ENCODE measurements around the gene ELF1.
"Not testable (repeated sequence)": the region's sequence is repeated elsewhere in the genome, so short reads cannot be mapped to it uniquely, and the experiment has no call there.

The ELF1 gene

GRCh38 chr13:40960716-40961115, 58.4 kb downstream of the ELF1 start:
- FAIRE-seq, result no peak
- no peak for DNase-seq (ENCODE audit: insufficient read length, low spot score)

DNA sequence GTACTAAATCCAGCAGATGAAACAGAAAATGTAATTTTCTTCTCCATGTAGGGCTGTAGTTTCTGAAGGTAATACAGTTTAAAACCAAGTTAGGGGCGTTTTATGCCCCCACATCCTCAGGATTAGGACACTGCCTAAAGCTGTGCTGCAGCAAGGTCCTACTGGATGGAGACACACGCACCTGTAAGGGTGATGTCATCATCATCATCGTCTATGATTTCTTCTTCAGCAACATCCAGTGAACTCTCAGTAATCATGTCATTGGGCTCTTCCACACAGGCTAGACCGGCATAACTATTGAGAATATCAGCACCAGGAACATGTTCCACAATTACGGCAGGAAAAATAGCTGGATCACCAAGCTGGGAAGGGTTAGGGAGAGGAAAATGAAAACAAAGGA, 60.5 kb downstream of the ELF1 start:
- FAIRE-seq, result no peak
- no peak for DNase-seq (ENCODE audit: insufficient read length, low spot score)

GRCh38 chr13:40946485-40946884, 72.6 kb downstream of the ELF1 start:
- DNase-seq (ENCODE audit: insufficient read length, low spot score) (no peak), FAIRE-seq (no peak)

DNA sequence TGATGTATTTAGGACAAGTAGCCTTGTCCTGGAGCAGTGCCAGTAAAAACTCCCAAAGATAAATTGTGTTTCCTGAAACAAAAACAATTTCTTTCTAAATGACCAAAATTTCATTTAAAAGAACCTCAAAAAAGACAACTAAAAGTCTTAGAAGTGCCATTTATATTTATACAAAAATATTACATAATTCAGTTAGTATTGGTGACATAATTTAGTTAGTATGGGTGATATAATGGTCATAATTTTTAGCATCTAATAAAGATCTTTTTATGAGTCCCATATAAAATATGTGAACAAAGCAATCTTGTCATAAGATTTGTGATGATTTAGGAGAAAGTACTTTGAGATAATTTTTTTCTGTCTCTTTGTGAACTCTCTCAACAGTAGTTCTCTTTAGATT, 76.0 kb downstream of the ELF1 start:
- no peak for FAIRE-seq

DNA sequence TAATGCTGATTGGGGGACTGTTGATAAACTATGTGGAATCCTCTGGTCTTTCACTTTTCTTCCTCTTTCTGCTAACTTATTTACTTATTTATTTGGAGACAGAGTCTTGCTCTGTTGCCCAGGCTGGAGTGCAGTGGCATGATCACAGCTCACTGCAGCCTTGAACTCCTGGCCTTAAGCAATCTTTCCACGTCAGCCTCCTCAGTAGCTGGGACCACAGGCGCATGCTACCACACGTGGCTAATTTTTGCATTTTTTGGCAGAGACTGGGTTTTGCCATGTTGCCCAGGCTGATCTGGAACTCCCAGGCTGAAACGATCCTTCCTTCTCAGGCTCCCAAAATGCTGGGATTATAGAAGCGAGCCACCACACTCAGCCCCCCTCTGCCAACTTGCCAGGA, 77.5 kb downstream of the ELF1 start:
- FAIRE-seq, result no peak
- no peak for DNase-seq (ENCODE audit: insufficient read length, low spot score)

More for the DNA sequence above, 76.0 kb downstream of the ELF1 start:
- DNase-seq (ENCODE audit: insufficient read length, low spot score), result no peak

DNA sequence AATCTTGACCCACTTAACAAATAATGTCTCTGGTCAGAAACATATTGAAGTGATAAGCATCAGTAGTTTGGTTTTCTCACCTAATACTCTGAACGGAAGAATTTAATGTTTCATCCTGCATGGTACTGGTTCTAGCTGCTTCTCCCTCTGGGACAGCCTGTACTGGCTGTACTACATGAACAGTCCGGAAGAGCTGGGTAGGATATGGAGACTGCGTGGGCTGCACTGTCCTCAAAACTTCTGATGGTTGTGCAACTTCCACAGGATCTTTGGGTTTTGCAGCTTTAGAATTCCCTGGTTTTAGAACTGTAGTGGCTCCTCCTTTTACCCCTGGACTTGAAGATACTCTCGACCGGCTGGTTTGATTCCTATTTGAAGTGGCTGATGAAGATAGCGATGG, 78.3 kb downstream of the ELF1 start:
- no peak for DNase-seq (ENCODE audit: insufficient read length, low spot score)
- FAIRE-seq, result no peak

DNA sequence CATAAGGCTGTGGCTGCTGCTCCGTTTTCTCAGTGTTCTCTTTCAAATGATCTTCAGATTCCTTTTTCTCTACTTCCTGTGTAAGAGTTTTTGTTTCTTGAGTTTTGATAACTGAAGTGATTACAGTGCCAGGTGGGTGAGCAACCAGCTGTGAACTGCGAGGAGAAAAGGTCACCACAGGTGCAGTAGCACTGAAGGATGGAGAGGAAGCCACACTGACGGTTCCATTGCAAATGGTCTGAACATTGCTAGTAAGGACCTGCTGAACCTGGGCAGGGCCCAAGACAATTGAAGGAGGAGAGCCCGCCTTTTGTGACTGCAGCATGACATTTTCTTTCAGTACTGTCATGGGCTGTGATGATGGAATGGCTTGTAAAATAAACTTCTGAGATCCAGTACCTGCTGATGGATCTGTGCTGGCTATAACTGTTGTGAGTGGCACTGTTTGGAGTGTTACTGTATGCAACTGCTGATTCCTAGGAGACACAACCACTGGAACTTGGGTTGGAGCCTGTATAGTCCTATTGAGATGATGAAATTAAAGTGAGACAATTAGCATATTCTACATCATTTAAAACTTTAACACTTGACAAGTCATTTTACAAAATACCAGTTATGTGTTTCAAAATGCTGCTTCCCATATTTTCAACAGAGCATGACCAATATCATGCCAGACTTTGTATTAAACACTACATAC, 85.5 kb downstream of the ELF1 start:
- DNase-seq (ENCODE audit: insufficient read length, low spot score), result peak; percentile 38
- FAIRE-seq, result peak; percentile 91

DNA sequence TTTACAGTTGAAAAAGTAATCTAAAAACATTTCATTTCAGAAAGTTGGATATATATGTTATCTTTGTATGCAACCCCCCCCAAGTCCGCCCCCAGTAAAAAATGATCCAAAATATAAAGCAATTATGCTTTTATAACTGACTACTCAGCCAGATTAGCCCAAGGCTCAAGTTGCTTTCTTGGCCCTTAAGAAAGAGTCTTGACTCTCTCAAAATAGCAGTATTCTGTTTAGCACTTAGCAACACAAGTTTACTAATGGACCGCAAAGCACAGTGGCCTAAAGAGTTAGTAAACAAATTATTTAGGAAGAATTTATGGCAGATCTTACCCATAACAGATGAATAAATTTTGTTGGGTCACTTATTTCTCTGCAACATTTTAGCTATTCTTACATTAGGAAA, 86.9 kb downstream of the ELF1 start:
- no peak for FAIRE-seq

GRCh38 chr13:40931719-40932118, 87.4 kb downstream of the ELF1 start:
- FAIRE-seq (no peak), DNase-seq (ENCODE audit: insufficient read length, low spot score) (no peak)

More for the DNA sequence above, 86.9 kb downstream of the ELF1 start:
- DNase-seq (ENCODE audit: insufficient read length, low spot score), result no peak

DNA sequence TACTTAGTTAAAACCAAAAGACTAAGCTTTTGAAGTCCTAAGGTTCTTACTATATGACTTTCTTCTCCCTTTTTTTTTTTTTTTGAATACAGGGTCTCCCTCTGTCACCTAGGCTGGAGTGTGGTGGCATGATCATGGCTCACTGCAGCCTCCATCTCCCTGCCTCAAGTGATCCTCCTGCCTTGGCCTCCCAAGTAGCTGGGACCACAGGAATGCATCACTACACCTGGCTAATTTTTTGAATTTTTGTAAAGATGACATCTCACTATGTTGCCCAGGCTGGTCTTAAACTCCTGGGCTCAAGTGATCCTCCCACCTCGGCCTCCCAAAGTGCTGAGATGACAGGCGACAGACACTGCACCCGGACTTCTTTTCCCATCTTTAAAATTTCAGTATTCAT, 89.2 kb downstream of the ELF1 start:
- not testable (repeated sequence) for DNase-seq (ENCODE audit: insufficient read length, low spot score); FAIRE-seq

DNA sequence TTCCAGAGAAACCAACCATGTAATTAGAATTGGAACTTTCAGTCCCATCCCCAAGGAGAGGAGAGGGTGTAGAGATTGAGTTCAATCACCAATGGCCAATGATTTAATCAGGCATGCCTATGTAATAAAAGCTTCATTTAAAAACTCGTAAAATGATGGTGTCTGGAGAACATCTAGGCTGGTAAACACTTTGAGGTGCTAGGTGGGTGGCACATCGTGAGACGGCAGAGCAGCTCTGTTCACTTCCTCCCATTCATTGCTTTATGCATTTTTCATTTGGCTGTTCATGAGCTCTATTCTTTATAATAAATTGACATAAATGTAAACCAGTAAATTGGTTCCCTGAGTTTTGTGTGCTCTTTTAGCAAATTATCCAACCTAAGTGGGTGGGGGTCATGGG, 90.1 kb downstream of the ELF1 start:
- DNase-seq (ENCODE audit: insufficient read length, low spot score), result no peak
- FAIRE-seq, result peak; percentile 14

- FAIRE-seq, result no peak
- no peak for DNase-seq (ENCODE audit: insufficient read length, low spot score)
These were observed 91.2 kb downstream of the ELF1 start for GRCh38 chr13:40927929-40928328.

- no peak for DNase-seq (ENCODE audit: insufficient read length, low spot score)
These were observed 95.2 kb downstream of the ELF1 start for GRCh38 chr13:40923867-40924266.

DNA sequence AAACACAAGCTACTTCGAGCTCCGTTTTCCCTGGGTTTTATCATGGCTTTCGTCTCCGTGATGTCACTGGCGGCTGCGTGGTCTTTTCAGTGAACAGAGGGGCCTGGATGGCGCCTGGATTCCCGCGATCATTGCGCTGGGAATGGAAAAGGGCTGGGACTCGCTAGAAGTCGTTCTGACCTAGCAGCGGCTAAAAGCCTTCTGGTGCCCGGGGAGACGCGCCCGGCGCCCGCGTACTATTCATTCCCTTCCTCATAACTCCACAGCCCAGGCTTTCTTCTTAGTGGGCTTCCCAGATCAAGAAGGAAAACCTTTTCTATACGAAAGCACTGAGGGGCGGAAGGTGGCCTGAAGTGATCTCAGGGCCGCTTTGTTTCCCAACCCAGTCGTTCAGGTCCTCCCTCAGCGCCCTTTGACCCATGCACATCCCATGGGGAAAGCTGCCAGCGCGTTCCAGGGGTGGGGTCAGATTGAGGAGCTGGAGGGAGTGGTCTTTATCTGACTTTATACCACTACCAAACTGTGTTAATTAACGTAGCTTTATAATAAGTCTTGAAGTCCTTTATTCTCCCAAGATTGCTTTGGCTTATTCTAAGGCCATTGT, 96.6 kb downstream of the ELF1 start:
- FAIRE-seq (no peak), DNase-seq (ENCODE audit: insufficient read length, low spot score) (no peak)

More at GRCh38 chr13:40923867-40924266, 95.2 kb downstream of the ELF1 start:
- no peak for FAIRE-seq

GRCh38 chr13:40920826-40921225, 98.3 kb downstream of the ELF1 start:
- DNase-seq (ENCODE audit: insufficient read length, low spot score) (no peak), FAIRE-seq (no peak)

DNA sequence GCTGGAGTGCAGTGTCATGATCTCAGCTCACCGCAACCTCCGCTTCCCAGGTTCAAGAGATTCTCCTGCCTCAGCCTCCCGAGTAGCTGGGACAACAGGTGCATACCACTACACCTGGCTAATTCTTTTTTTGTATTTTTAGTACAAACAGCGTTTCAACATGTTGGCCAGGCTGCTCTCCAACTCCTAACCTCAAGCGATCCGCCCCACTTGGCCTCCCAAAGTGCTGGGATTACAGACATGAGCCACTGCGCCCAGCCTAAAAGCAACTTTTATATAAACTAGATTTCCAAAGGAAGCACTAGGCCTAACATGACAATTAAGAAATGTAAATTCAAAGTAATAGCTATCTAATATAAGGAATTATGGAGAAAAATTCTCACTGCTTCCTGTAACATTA, 99.2 kb downstream of the ELF1 start:
- not testable (repeated sequence) for FAIRE-seq; DNase-seq (ENCODE audit: insufficient read length, low spot score)

DNA sequence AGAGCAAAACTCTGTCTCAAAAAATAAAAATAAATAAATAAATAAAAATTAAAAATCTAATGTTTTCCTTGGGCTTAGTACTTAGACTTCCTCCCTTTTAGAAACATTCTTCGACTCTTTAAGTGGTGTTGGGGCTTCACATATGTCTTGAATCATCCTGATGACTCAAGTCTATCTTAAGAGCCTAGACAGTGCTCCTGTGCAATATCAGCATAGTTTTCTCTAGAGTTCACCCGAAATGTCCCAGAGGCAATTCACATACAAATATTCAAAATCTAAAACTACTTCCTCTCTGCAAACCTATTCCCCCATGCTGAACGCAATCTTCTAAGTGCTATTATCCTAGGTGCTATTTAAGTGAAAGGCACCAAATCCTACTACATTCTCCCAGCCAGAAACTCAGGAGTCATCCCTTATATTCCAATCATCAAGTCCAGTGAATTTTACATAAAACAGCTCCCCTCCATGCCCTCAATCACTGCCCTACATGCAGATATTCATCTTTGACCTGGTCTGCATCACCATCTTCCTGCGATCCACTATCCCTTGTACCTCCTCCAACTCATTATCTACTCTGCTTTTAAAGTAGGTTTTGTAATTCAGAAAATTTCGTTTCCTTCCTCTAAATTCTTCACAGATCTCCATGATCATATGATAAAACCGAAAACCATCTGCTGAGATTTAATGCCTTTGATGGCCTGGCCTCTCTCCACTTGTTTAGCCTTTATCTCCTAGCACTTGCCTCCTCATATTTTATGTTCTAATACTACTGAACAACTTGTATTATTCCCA, 102.7 kb downstream of the ELF1 start:
- FAIRE-seq, result no peak

DNA sequence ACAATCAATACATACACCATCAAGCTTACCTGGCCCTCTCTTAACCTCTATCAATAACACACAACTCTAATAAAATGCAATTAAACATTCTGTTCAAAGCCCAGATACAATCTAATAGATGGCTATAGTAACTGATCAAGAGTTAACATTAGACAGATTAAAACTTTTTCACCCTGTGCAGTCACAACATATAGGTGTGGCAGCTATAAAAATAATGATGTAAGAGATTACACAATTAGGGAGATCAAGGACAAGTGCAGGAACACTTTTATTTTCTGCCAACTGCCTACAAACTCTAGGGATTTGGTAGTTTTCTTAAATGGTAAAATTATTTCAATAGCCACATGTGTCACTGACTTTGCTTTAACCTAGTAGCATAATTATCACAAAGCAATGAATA, 104.3 kb downstream of the ELF1 start:
- not testable (repeated sequence) for FAIRE-seq; DNase-seq (ENCODE audit: insufficient read length, low spot score)

More for the DNA sequence above, 102.7 kb downstream of the ELF1 start:
- no peak for DNase-seq (ENCODE audit: insufficient read length, low spot score)

- no peak for FAIRE-seq
These were observed 107.8 kb downstream of the ELF1 start for GRCh38 chr13:40911341-40911740.

DNA sequence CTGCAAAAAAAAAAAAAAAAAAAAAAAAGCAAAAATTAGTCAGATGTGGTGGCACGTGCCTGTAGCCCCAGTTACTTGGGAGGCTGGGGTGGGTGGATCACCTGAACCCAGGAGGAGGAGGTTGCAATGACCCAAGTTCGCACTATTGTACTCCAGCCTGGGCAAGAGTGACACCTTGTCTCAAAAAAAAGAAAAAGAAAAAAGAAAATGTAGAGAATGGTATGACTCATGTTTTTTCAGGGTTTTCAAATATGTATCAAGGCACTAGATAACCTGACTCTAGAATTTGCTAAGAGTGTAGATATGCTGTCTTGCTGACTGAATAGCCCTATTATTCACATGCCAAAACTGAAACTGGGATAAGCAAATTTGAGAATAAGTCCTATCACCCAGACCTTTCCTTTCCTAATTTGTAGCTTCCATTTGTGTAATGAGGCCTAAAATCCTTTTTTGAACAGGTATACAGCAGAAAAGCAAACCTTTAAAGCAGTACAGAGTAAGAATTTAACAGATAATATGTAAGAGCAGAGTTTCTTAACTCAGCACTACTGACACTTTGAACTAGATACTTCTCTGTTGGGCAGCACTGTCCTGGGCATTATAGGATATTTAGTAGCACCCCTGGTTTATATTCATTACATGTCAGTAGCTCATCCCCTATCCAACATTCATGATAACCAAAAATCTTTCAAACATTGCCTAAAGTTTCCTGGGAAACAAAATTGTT, 108.6 kb downstream of the ELF1 start:
- FAIRE-seq (peak; percentile 87), DNase-seq (ENCODE audit: insufficient read length, low spot score) (no peak)

More at GRCh38 chr13:40911341-40911740, 107.8 kb downstream of the ELF1 start:
- DNase-seq (ENCODE audit: insufficient read length, low spot score), result no peak

Data from GM19239 (cell line).